HG03342 (cell line): Measurements from ENCODE around the gene ZFAND2A.
"Not testable (repeated sequence)": the region's sequence is repeated elsewhere in the genome, so short reads cannot be mapped to it uniquely, and the experiment has no call there.

Source experiments
- ATAC-seq: cut with Tn5 transposase; IDR thresholded peaks from one replicate; pipeline ENCODE4 v1.9.1; 2021; ENCODE audit warnings: mild to moderate bottlenecking, moderate library complexity; ENCODE audit not compliant: unreplicated experiment

The ZFAND2A gene

DNA sequence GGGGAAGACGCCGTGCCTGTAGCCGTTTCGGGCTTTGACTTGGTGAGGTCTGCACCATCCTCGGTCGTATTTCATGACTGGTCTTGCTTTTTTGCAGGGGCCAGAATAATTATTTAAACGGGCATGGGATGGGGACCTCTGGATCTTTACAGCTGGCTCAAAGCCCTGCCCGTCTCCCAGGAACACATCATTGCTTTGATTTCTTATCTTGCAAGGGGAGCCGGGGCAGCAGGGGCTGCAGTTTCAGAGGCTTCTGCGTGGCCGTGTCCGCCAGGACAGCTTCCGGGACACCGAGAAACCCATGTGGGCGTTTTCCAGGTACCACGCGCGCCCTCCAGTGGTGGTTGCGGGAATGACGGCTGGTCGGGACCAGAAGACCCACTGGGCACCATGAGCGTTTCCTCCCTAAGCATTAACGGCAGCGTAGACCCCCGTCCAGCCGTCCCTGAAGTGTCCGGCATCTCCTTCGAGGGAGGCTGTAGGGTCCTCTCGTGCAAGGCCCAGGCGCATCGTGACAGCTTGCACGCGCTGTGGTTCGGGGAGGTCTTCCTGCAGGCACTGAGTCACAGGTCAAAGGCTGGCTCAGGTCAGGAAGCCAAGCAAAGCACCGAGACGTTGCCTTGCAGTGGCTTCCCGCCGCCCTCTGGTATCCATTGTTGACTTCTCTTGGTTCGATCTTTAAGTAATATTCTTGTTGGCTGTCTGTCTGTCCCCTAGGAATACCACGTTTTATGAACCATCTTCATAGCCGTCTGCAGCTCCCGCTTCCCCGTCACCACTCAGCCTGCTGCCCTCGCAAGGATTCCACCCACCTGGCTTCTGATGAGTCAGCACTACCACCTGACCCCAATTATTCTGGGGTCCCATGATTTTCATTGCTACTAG, 16.2 kb upstream of the ZFAND2A start:
- peak; percentile 57 for ATAC-seq

DNA sequence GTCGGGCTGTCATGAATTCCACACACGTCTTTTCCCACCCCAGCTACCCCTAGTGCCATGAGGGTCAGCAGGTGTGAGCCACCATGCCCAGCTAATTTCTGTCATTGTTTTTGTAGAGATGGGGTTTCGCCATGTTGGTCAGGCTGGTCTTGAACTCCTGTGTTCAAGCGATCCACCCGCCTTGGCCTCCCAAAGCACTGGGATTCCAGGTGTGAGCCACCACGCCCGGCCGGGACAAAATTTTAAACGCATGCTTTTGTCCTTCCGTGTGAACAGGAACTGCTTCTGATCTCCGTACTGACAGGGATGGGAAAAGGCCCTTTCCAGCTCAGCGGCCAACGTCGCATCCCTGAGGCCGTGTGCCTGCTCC, 15.6 kb upstream of the ZFAND2A start:
- no peak for ATAC-seq

DNA sequence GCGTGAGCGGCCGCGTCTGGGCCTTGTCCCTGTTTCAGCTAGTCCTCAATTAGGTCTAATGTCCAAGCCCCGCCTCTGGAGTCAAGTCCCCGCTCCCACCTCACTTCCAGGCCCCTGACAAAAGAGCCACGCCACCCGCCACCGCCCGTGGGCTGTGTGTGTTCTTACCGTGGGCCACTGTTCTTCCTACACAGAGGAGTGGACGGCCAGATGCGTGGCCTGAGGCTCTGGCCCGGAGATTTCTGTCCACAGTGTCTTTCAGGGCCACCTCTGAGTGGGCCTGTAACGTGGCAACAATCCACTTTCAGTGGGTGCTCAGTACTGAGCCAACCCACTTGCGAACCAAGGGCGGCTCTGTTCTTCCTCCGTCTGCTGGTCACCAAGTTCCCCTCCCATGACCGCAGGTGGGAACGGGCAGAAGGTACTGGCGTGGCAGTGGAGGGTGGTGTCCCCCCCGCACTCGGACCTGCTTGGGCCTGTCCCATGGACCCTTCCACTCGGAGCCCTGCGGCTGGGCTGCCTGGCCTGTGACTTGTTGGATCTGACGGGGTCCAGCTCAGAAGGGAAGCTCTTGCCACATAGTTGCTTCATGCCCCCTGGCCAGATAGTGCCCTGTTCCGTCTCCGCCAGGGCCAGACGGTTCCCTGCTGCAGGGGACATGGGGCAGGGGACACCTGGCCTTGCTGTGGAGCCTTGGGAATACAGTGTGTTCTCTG, 15.0 kb upstream of the ZFAND2A start:
- no peak for ATAC-seq

DNA sequence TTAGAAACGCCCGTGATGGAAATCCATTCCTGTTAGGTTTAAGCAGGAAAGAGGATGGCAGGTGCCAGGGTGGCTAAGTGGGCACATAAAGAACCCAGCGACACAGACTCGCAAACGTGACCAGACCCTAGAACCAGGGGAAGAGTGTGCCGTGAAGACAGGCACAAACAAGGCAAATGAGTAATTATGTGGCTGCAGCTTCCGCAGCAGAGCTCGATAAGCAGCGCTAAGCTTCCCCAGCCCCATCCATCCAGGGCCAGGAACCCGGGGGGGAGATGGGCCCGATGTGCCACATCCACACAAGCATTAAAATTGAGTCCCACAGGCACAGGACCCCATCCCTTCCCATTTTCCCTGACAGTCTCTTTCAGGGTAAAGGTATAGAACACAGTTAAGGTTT, 14.0 kb upstream of the ZFAND2A start:
- no peak for ATAC-seq

DNA sequence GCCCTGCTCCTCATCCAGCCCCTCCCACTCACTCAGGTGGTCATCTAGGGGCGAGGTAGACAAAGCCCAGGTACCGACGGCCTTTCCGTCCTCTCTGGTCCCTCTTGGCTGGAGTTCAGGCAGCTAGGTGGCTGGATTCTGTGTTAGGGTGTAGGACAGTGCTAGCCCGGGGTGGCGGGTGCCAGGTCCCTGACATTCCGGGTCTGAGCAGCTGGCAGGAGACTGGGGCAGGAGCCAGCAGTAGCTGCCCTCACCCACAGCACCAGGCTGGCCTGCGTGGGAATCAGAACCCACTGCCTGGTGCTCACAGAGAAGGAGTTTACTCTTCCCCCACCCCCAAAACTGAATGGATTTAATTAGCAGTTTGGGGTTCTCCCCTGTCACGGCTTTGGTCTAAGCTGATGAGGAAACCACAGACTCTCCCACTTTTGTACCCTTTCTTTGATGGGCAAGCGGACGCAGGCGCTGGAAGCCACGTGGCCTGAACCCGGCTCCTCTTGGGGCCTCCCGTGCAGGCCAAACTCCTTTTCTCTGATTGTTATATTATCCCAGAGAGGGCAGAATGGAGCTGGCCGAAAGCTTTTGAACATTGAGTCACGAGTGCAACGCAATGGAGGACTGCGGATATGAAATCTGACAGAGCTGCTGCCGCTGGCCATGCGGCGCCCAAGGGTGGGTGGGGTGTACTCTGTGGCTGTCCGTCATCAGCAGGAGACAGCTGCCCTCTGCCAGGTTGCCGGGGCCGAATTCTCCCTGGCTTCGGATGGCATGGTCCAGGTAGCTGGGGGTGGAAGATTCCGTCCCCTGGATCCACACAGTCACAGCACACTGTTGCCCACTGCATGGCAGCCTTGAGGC, 12.9 kb upstream of the ZFAND2A start:
- ATAC-seq: no peak

DNA sequence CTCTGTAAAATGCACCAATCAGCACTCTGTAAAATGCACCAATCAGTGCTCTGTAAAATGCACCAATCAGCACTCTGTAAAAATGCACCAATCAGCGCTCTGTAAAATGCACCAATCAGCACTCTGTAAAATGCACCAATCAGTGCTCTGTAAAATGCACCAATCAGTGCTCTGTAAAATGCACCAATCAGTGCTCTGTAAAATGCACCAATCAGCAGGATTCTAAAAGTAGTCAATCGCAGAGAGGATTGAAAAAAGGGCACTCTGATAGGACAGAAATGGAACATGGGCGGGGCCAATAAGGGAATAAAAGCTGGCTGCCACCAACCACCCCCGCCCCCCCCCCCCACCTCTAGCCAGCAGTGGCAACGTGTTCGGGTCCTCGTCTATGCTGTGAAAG, 11.5 kb upstream of the ZFAND2A start:
- not testable (repeated sequence) for ATAC-seq

DNA sequence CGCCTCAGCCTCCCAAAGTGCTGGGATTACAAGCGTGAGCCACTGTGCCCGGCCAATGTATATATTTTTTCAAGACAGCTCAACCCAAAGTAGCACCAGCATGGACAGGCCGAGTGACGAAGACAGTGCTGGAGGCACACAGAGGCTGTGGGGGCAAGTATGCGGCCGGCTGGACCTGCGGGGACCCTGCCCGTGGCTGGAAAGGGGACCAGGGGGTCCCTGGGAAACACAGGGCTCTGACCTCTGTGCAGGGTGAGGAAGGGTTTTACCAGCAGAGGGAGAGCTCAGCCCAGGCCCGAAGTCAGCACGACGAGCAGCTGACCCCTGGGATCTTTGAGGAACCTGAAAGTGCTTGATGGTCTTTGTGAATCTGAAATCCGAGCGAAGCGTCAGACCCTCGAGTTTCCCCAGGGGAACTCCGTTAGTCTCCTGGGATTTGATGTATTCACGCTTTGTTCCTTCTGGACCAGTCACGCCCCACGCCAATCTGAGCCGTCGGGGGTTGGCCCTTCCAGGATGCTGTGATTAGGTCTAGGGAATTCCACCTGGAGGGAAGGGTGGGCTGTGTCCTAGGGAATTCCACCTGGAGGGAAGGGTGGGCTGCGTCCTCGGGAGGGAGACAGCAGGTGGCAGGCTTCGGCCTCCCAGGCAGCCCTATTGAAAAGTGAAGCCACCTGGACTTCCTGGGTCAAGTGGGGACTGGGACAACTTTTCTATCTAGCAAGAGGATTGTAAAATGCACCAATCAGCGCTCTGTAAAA, 10.9 kb upstream of the ZFAND2A start:
- ATAC-seq: no peak

DNA sequence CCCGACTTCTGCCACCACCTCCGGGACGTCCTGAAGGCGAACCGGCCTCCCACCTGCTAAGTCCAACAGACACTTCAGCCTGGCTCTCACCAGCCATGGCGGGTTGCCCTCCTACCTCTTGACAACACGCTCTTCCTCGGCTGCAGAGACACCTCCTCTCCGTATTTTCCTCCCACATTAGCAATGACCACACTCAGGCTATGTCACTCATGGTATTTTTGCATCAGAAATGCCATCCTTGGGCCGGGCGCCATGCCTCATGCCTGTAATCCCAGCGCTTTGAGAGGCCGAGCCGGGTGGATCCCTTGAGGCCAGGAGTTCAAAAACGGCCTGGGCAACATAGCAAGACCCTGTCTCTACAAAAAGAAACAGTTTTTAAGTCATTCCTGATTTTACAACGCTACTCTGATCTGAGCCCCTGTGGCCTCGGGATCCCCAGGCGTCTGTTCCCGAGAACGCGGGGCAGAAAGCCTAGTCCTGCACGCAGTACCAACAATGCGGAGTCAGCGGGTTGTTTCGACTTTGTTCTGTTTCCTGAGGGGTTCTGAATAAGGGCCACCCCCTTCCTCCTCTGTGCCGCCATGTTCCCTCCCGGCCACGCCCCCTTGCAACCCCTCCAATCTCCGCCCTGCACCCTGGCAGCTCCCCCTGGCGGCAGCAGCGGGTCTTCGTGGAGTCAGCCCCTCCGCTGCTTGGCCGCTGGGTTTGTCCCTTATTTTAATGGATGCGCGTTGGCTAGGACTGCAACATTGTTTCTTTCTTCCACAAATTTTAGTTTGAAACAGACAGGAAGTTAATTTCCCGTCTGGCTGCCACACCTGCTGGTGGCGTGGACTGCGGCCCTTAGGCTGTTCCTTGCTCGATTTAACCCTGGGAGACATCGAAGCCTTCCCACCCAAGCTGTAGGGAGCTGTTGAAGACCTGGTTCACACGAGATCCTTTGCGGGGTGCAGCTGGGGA, 9.7 kb upstream of the ZFAND2A start:
- peak; percentile 76 for ATAC-seq

DNA sequence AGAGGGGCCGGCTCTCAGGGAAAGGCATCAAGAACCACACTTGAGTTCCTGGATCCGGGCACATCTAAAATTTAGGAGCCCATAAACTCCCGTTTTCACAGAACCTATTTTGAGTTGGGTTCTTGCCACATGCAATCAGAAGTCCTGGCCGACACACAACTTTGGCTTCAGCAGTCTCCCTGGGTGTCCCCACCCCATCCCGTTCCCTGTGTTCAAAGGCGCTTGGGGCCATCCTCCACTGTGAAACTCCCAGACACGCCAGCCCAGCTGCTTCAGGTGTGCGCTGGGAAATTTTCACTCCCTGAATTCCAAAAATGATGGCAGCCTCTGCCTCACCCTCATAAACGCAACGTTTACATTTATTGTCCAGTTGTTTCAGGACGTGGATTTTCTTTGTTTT, 8.4 kb upstream of the ZFAND2A start:
- ATAC-seq: no peak

DNA sequence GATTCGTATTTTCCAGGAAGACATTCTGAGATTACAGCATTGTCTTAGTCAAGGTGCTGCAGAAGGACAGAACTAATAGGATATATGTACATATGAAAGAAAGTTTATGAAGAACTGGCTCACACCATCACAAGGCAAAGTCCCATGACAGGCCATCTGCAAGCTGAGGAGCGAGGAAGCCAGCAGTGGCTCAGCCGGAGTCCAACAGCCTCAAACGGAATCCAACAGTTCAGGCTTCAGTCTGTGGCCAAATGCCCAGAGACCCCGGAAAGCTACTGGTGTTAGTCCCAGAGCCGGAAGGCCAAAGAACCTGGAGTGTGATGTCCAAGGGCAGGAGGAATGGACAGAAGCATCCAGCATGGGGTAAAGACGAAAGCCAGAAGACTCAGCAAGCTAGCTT, 4.4 kb upstream of the ZFAND2A start:
- ATAC-seq: no peak

DNA sequence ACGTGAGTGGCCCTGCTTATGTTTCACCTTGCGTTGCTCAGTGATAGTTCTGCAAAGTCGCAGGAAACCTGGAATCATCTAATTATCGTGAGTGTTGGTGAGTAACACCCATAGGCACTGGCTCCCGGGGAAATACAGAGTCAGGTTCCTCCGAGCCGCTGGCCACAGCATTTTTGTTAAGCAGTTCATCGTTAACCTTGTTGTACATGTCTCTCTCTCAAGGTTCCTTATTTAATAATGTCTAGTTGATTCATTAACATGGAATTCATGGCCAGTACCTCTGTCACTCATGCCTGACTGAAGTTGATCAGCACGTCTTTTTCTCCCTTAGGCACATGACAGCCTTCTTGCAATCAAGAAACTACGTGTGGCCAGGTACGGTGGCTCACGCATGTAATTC, 3.1 kb upstream of the ZFAND2A start:
- no peak for ATAC-seq

DNA sequence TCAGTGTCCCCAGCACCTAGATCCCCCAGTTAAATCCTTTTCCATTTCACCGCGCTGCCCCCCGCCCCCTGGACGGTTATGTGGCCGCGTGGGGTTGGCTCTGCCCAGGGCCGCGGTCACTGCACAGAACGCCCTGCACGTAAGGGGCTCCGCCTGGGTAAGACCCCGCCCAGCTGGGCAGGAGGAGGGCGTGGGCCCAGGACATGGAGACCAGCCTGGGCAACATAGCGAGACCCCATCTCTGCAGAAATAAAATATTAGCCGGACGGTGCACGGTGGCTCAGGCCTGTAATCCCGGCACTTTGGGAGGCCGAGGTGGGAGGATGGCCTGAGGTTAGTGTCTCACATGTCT, 650 bp upstream of the ZFAND2A start:
- no peak for ATAC-seq

DNA sequence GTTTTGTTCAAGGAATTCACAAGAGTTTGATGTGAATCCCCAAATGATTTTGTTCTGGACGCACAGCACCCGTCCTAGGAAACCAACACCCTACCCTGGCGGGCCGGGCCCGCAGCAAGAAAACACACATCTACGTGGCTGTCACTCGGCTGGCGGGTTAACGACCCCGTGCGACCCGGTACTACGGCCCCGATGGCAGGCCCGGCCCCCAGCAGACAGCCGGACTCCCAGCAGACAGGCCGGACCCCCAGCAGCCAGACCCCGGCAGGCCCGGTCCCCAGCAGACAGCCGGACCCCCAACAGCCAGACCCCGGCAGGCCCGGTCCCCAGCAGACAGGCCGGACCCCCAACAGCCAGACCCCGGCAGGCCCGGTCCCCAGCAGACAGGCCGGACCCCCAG, 765 bp downstream of the ZFAND2A start:
- not testable (repeated sequence) for ATAC-seq

DNA sequence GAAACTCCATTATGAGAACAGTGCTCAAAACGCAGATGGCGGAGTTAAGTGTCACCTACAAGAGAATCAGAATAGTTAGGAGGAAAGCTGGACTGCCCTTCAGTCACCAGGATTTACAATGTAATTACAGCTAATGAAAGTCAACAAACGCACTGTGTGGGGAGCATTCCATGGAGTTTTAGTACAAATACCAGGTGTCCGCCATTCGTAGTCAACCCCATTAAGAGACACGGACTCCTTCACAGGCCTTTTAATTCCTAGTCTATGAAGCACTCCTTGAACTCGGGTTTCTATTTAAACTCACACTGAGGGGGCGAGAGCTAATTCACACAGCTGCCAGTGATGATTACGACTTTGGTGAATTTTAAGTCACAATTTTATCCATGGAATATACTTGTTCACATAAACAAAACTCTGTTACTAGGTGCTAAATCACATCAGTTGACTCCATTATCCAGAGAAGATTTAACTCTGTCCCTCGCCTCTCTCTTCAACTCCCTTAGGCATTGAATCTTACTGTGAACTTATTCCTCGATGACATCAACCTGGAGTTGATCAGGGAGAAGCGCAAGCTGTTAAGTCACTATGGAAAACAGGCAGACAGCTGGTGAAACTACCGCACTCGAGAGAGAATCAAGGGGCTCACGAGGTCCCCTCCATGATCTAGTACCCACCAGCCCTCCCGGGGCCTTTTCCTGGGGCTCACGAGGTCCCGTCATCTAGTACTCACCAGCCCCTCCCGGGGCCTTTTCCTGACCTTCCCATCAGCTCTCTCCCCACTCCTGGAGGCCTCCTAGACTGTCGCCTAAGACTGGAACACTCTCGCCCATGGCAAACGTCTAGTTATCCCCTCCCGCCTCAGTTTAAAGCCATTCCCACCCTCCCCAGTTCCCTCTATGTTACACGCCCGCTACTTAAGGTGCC, 1.5 kb downstream of the ZFAND2A start:
- no peak for ATAC-seq

DNA sequence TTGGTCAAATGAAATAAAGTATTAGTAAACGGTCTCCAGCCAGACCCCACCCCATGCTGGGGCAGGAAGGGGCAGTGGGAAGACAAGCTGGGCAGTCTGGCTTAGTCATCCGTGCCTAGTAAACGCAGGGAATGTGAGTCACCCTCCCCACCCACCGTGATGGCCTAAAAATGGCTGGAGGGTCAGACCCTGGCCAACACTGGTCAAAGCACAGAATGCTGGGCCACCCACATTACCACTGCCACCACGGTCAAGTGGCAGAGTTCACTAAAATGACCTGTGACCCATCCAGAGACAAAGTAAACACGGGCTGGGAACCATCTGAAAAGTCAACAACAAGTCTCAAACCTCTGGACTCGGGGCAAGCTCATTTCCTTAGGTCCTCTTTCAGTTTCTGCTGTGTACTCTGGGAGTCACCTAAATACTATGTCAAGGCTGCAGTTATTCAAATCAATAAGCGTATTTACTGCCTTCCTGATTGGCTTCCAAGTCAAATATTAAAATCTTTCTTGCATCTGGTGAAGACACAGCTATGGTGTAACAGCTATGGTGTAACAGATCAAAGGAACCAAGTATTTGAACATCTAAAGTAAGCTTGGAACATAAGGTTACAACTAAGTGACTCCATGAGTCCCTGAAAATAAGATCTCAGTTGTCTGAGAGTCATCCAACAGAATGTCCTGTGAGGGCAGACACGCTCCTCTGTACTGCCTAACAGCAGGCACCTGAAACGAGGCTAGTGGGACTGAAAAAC, 3.0 kb downstream of the ZFAND2A start:
- ATAC-seq: no peak

DNA sequence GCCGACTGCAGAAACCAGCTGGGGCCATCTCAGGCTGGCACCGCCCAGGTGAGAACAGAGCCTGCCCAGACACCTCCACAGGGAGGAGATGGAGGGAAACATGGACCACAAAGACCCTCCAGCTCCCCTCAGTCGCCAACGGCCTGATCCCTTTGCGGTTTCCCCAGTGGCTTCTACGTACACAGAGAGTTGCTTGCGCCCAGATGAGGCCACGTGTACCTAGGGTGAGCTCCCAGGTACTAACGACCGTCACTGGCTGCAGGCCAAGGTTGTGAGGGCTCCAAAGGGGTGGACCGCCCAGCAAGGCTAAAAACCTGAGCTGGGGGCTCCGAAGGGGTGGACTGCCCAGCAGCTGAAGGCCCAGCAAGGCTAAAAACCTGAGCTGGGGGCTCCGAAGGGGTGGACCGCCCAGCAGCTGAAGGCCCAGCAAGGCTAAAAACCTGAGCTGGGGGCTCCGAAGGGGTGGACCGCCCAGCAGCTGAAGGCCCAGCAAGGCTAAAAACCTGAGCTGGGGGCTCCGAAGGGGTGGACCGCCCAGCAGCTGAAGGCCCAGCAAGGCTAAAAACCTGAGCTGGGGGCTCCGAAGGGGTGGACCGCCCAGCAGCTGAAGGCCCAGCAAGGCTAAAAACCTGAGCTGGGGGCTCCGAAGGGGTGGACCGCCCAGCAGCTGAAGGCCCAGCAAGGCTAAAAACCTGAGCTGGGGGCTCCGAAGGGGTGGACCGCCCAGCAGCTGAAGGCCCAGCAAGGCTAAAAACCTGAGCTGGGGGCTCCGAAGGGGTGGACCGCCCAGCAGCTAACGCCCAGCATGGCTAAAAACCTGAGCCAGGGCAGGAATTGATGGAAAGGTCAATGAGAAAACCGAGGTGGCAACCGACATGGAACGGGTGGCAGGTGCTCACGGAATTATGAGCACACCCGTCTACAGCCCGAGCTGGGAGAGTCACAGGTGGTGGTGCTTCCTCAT, 3.9 kb downstream of the ZFAND2A start:
- ATAC-seq: not testable (repeated sequence)
